Kidney epithelial cell (primary cell): ENCODE results near the gene NARF. TPM values are rescaled to one million over a fixed set of nuclear protein-coding genes. Genes with fewer than 3 reads are reported as not detected.
"Not testable (repeated sequence)": the region's sequence is repeated elsewhere in the genome, so short reads cannot be mapped to it uniquely, and the experiment has no call there.

Experiments
- DNase-seq: peaks from one replicate; pipeline ENCODE4 v3.0.0-alpha.2; 2010; ENCODE audit warnings: low read depth
- H3K27me3 ChIP-seq: 2 replicates; pipeline ENCODE4 v1.6.0; 2011; ENCODE audit warnings: low read length; ENCODE audit not compliant: control insufficient read depth, insufficient read depth
- H3K36me3 ChIP-seq: 2 replicates; pipeline ENCODE4 v1.5.1; 2011; ENCODE audit warnings: low read length; ENCODE audit not compliant: control insufficient read depth, insufficient read depth
- H3K4me3 ChIP-seq: 2 replicates; pipeline ENCODE4 v1.5.1; 2011; ENCODE audit warnings: low read depth, mild to moderate bottlenecking, control low read depth, low read length
- total RNA-seq: library from RNA; depleted of rRNA; stranded (reverse); fragments of >200 nt; gene quantifications from 2 replicates; pipeline ENCODE4 v1.2.3, GENCODE V29; 2015
- TF ChIP-seq, protein P1 (sequence below): IDR thresholded peaks from 2 replicates; pipeline ENCODE4 v1.5.1; 2011; ENCODE audit warnings: mild to moderate bottlenecking, moderate library complexity, low read length, control low read depth, inconsistent platforms; ENCODE audit not compliant: insufficient read depth, poor library complexity, severe bottlenecking

The NARF gene
- total RNA-seq, 1 donor from 2014 or later = 59.9 TPM

DNA sequence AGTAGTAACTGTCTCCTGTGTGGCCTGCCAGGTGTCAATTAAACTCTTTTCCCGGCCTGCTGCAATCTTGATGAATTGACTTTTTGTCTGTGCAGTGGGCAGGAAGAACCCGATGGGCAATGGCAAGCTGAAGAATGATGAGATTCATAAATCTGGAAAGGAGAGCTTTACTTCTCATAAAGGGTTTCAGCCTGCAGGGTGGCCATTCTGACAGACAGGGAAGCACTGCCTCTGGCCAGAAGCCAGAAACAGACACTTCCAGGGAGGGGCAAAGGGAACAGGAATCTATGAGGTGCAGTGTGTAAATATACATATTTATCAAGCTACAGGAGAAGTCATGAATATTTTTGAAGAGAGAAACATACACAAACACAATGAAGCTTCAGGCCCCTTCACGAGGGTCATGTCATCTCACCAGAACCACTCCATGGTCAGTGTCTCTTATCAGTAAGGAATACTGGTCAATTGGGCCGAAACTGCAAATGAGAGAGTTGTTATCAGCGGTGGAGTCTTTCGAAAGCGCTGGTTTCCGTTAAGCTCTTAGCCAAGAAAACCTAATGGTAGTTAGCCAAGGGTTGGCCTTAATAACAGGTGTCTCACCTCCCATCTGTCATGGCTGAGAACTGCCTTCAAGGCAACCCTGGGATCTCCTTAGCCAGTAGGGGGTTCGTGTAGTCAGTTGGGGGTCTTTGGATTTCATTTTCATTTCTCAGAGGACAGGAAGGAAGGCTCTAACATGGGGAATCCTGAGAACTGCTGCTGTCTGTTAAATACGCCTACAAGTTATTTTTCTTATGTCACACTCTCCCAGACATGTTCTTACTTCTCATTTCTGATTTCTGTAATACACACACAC, 1.2 kb upstream of the NARF start:
- no peaks in the 10 kb centered on the region for H3K27me3 ChIP-seq
- TF ChIP-seq, protein P1, sequence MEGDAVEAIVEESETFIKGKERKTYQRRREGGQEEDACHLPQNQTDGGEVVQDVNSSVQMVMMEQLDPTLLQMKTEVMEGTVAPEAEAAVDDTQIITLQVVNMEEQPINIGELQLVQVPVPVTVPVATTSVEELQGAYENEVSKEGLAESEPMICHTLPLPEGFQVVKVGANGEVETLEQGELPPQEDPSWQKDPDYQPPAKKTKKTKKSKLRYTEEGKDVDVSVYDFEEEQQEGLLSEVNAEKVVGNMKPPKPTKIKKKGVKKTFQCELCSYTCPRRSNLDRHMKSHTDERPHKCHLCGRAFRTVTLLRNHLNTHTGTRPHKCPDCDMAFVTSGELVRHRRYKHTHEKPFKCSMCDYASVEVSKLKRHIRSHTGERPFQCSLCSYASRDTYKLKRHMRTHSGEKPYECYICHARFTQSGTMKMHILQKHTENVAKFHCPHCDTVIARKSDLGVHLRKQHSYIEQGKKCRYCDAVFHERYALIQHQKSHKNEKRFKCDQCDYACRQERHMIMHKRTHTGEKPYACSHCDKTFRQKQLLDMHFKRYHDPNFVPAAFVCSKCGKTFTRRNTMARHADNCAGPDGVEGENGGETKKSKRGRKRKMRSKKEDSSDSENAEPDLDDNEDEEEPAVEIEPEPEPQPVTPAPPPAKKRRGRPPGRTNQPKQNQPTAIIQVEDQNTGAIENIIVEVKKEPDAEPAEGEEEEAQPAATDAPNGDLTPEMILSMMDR = no peak

DNA sequence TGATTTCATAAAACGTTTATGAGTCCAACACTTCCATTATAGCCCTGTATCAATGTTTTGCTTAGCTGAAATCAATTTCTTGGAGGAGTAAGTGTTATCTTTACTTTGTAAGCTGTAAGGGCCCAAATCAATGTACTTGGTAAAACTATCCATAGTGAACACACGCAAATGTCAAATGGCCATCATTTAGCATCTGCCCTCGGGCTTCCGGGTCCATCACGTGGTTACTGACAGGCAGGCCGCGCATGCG, 687 bp upstream of the NARF start:
- no peaks in the 10 kb centered on the region for H3K36me3 ChIP-seq
- TF ChIP-seq, protein P1 = no peak
- DNase-seq = peak; percentile 67

More for the DNA sequence above, 1.2 kb upstream of the NARF start:
- peak overlapping the region; percentile 56 for H3K4me3 ChIP-seq
- no peaks in the 10 kb centered on the region for H3K36me3 ChIP-seq
- no peak for DNase-seq

DNA sequence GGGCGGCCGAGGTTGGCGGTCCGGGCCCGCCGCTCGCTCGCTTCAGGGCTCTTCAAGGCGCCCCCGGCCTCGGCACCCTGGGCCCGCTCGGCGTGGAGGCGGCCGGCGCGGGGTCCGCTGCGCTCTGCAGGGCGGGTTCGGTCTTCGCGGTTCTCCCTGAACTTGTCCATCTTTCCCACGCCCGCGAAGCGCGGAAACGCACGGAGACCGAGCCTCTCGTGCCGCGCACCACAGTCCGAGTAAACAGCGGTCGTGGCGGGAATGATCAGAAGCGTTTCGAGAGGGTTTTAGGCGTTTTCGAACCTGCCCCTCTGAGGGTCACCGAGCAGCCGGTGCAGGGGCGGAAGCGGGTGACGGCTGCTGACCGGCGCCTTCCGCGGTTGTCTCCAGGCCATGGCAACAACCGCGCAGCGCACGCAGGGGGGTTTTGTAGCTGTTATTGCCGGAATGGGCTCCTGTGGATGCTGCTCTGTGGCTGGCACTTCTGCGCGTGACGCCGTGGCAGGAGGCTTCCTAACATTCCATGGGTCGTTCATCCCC, 414 bp downstream of the NARF start:
- DNase-seq = no peak
- H3K36me3 ChIP-seq = peaks cover 2% of the 10 kb centered on the region
- H3K4me3 ChIP-seq = peak overlapping the region; percentile 91
- TF ChIP-seq, protein P1 = no peak
- H3K27me3 ChIP-seq = no peaks in the 10 kb centered on the region

More for the DNA sequence above, 687 bp upstream of the NARF start:
- H3K4me3 ChIP-seq = peak overlapping the region; percentile 56
- H3K27me3 ChIP-seq = no peaks in the 10 kb centered on the region

DNA sequence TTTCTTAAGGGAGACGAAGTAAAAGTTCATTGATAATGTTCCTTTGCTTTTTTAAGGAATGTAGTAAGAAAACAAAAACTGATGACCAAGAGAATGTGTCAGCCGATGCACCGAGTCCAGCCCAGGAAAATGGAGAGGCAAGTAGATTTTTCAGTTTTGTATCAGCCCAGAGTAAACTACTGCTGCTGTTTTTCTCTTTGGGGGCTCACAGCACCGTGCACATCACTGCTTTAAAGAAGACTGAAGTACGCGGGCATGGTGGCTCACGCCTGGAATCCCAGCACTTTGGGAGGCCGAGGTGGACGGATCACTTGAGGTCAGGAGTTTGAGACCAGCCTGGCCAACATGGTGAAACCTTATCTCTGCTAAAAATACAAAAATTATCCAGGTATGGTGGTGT, 1.4 kb downstream of the NARF start:
- not testable (repeated sequence) for H3K4me3 ChIP-seq, H3K36me3 ChIP-seq, H3K27me3 ChIP-seq, DNase-seq

DNA sequence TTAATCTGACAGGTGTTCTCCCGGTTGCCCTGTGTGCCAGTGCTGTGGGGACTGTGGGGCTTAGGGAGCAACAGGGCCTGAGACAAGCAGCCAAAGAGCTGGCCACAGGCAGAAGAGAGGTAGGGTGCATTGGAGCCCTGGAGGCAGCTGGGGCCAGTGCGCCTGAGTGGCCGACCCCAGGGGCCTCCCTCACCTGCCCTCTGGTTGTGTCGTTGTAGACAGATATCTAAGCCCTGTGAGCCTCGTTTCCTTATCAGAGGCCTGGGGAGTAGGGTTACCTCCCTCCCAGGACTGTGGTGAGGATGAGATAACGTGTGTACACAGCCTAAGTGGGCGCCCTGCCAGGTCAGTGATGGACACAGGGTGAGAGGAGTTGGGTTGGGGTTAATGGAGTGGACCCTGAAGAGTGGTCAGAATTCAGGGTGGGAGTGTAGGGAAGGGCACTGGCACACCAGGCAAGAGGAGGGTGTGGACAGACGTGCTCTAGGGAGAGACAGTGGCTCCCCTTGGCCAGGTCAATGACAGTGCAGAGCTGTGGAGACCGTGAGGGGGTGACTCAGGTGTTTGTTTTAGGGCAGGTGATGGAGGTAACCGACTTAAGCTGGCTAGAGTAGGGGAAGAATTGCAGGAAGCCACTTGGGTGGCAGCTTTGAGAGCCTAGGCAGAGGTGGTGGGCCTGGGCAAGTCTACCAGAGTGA, 3.4 kb downstream of the NARF start:
- no peak for DNase-seq
- TF ChIP-seq, protein P1 = no peak
- H3K27me3 ChIP-seq = no peaks in the 10 kb centered on the region
- no peak overlapping the region for H3K4me3 ChIP-seq
- peaks cover 4% of the 10 kb centered on the region for H3K36me3 ChIP-seq

DNA sequence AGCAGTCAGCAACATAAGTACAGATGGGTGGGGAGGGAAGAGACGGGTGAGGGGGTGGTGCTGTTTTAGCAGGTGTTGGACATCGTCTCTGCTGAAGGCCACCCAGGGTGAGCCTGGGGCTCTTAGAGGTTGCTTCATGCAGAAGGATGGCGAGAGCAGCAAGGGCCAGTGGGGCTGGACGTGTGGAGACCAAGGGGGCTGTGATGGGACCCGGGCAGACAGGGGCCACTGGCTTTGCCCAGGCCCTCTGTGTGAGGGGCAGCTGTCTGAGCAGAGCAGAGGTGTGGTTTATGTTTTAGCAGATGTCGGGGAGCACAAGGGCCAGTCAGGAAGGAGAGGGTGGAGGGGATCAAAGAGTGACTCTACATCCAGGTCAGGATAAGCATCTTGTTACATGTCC, 4.8 kb downstream of the NARF start:
- TF ChIP-seq, protein P1 = no peak
- no peak overlapping the region for H3K4me3 ChIP-seq
- no peak for DNase-seq
- H3K27me3 ChIP-seq = no peaks in the 10 kb centered on the region
- H3K36me3 ChIP-seq = peaks cover 4% of the 10 kb centered on the region
